GM12878 (cell line): ENCODE data around the gene SMIM44. TPM values are rescaled to one million over a fixed set of nuclear protein-coding genes. Genes with fewer than 3 reads are reported as not detected.

Experiments used
- ATAC-seq: fragments of 200-7000 bp; cut with Tn5 transposase; 3 replicates; pipeline ENCODE4 v1.9.1; 2020; ENCODE audit warnings: mild to moderate bottlenecking, moderate library complexity
- BruUV-seq: library from RNA; stranded (reverse); fragments of 400-500 nt; replicated peaks from 2 replicates; lab custom pipeline; 2021; lab: Mats Ljungman, UMichigan
- CTCF ChIA-PET: fragments of 300-600 bp; sonication (Branson Sonifier 250); formaldehyde crosslinking; extraction: SDS; loops from one replicate; lab custom pipeline; 2021; ENCODE audit warnings: inconsistent platforms; lab: Yijun Ruan, JAX
- POLR2A ChIA-PET: fragments of 350-600 bp; formaldehyde crosslinking; extraction: SDS; loops from one replicate; lab custom pipeline; 2021; ENCODE audit warnings: inconsistent platforms; lab: Charles Lee
- RAD21 ChIA-PET: fragments of 300-600 bp; sonication (Branson Sonifier 250); formaldehyde crosslinking; loops from one replicate; lab custom pipeline; 2023; ENCODE audit warnings: antibody characterized with exemption; ENCODE audit not compliant: unreplicated experiment; lab: Charles Lee
- SMC1A ChIA-PET: fragments of 300-600 bp; sonication (Branson Sonifier 250); formaldehyde crosslinking; loops from one replicate; lab custom pipeline; 2023; ENCODE audit not compliant: unreplicated experiment, uncharacterized antibody; lab: Charles Lee
- DNase-seq: peaks from one replicate; pipeline ENCODE4 v3.0.0-alpha.2; 2011; ENCODE audit warnings: low read depth, low spot score
- FAIRE-seq: peaks from 3 replicates; lab custom pipeline; 2011; peaks lifted over from hg19 to GRCh38; lab: Jason Lieb, UNC
- H2AFZ ChIP-seq: 2 replicates; pipeline ENCODE4 v1.6.0; 2011; ENCODE audit warnings: low read depth, low read length, control low read depth; ENCODE audit not compliant: control insufficient read depth
- H3K27ac ChIP-seq: 2 replicates; pipeline ENCODE4 v1.5.1; 2011; ENCODE audit warnings: control low read depth; ENCODE audit not compliant: control insufficient read depth, insufficient read depth
- H3K27me3 ChIP-seq, 2 experiments: replicated peaks in 1 of 2; 2 replicates each; pipeline versions ENCODE4 v1.6.0 to v1.6.1; 2011; ENCODE audit warnings: low read length in 1 of 2; ENCODE audit not compliant: control insufficient read depth in 2 of 2, insufficient read depth in 2 of 2
- H3K36me3 ChIP-seq, 2 experiments: 2 replicates each; pipeline ENCODE4 v1.5.1; 2011; ENCODE audit warnings: low read length in 1 of 2; ENCODE audit not compliant: control insufficient read depth in 2 of 2, insufficient read depth in 2 of 2
- H3K4me1 ChIP-seq: 2 replicates; pipeline ENCODE4 v1.6.1; 2011; ENCODE audit warnings: mild to moderate bottlenecking, low read length, moderate library complexity, mixed read lengths; ENCODE audit not compliant: control insufficient read depth, insufficient read depth
- H3K4me2 ChIP-seq: 2 replicates; pipeline ENCODE4 v1.6.0; 2011; ENCODE audit warnings: control low read depth; ENCODE audit not compliant: control insufficient read depth, insufficient read depth
- H3K4me3 ChIP-seq: fragments of 200-600 bp; sonication (generic); 2 replicates; pipeline ENCODE4 v1.5.1; 2016
- H3K79me2 ChIP-seq: 2 replicates; pipeline ENCODE4 v1.6.0; 2011; ENCODE audit warnings: low read length; ENCODE audit not compliant: control insufficient read depth, insufficient read depth
- H3K9ac ChIP-seq: 2 replicates; pipeline ENCODE4 v1.8.0; 2011; ENCODE audit warnings: low read length, control low read depth, mixed read lengths; ENCODE audit not compliant: control insufficient read depth, insufficient read depth
- H3K9me3 ChIP-seq: replicated peaks from 3 replicates; pipeline ENCODE4 v1.5.1; 2011; ENCODE audit warnings: mild to moderate bottlenecking, low read length; ENCODE audit not compliant: control insufficient read depth, insufficient read depth
- H4K20me1 ChIP-seq: 2 replicates; pipeline ENCODE4 v1.6.0; 2011; ENCODE audit not compliant: control insufficient read depth, insufficient read depth
- ATF3 ChIP-seq: IDR thresholded peaks from 2 replicates; pipeline ENCODE4 v1.6.1; 2011; ENCODE audit warnings: low read depth, mild to moderate bottlenecking, low read length, moderate library complexity, borderline replicate concordance; ENCODE audit errors: extremely low read depth
- CEBPB ChIP-seq, 2 experiments: fragments of 150-350 bp in 1 of 2; IDR thresholded peaks; 2 replicates each; pipeline ENCODE4 v1.6.1; 2012 to 2014; ENCODE audit warnings: low read depth in 2 of 2, low read length in 2 of 2, borderline replicate concordance in 1 of 2, inconsistent platforms in 1 of 2
- EP300 ChIP-seq, 2 experiments: fragments of 150-350 bp in 1 of 2; IDR thresholded peaks; 2 replicates each; pipeline ENCODE4 v1.6.1; 2011 to 2012; ENCODE audit warnings: low read depth in 2 of 2, low read length in 2 of 2, borderline replicate concordance in 1 of 2, improper control_type of control experiment in 1 of 2, inconsistent platforms in 1 of 2; ENCODE audit not compliant: control insufficient read depth in 1 of 2
- IKZF2 ChIP-seq, 2 experiments: fragments of 450-650 bp; IDR thresholded peaks; 2 replicates each; pipeline ENCODE4 v1.6.1; 2017; ENCODE audit warnings: mild to moderate bottlenecking in 2 of 2, moderate library complexity in 2 of 2
- JUND ChIP-seq: IDR thresholded peaks from 2 replicates; pipeline ENCODE4 v1.6.1; 2012; ENCODE audit warnings: low read depth, mild to moderate bottlenecking, low read length, improper control_type of control experiment, moderate library complexity
- MEF2A ChIP-seq: IDR thresholded peaks from 2 replicates; pipeline ENCODE4 v1.6.1; 2011; ENCODE audit warnings: low read depth, mild to moderate bottlenecking, low read length, moderate library complexity; ENCODE audit not compliant: insufficient read depth
- NFIC ChIP-seq: IDR thresholded peaks from 2 replicates; pipeline ENCODE4 v1.6.1; 2012; ENCODE audit warnings: low read depth, mild to moderate bottlenecking, inconsistent platforms, low read length, moderate library complexity
- POU2F2 ChIP-seq: IDR thresholded peaks from 3 replicates; pipeline ENCODE4 v1.6.1; 2011; ENCODE audit warnings: low read depth, mild to moderate bottlenecking, low read length, borderline replicate concordance
- RAD51 ChIP-seq: fragments of 450-650 bp; IDR thresholded peaks from 2 replicates; pipeline ENCODE4 v1.6.1; 2016; ENCODE audit warnings: moderate library complexity, mild to moderate bottlenecking, inconsistent platforms
- RBBP5 ChIP-seq: fragments of 200-600 bp; sonication (generic); conservative IDR thresholded peaks from 2 replicates; pipeline ENCODE4 v1.6.1; 2016
- SMAD1 ChIP-seq: fragments of 450-650 bp; IDR thresholded peaks from 2 replicates; pipeline ENCODE4 v1.6.1; 2018; ENCODE audit warnings: mild to moderate bottlenecking, low read depth; ENCODE audit not compliant: partially characterized antibody
- STAT1 ChIP-seq: fragments of 450-650 bp; conservative IDR thresholded peaks from 2 replicates; pipeline ENCODE4 v1.6.1; 2014; ENCODE audit warnings: antibody characterized with exemption, mild to moderate bottlenecking
- ZNF687 ChIP-seq: fragments of 450-650 bp; IDR thresholded peaks from 2 replicates; pipeline ENCODE4 v1.6.1; 2017; ENCODE audit warnings: mild to moderate bottlenecking, moderate library complexity
- WGBS: methylation state at CpG from one replicate; pipeline ENCODE4 v1.1.6; 2016; ENCODE audit warnings: low lambda C conversion rate; ENCODE audit not compliant: insufficient replicate concordance, insufficient coverage; ENCODE audit errors: missing lambda C conversion rate; 5-methylcytosine and 5-hydroxymethylcytosine counted together
- in situ Hi-C: fragments of 300-500 bp; cut with MboI; formaldehyde crosslinking; loops from 9 replicates; pipeline ENCODE4 v1.14.3; 2018; ENCODE audit warnings: mixed read lengths
- intact Hi-C: fragments of 100-400 bp; cut with micrococcal nuclease; formaldehyde crosslinking; loops from one replicate; pipeline ENCODE4 v1.14.2; 2022; ENCODE audit not compliant: unreplicated experiment
- polyA plus RNA-seq, 11 experiments: library from polyadenylated mRNA; depleted of rRNA in 4 of 11; unstranded in 6 of 11; stranded (reverse) in 5 of 11; fragments of >200 nt; fragmentation: Nextera tagmentation in 4 of 11; fragmentation: Illumina TruSeq in 1 of 11; extraction: Ambion mirVana in 4 of 11; extraction: Trizol in 1 of 11; gene quantifications; 1 replicate in 1 of 11; 2 replicates in 10 of 11; pipeline versions ENCODE4 v1.2.1 to v1.2.3, GENCODE V29; 2011 to 2016; ENCODE audit warnings: inconsistent platforms in 2 of 11, missing spikeins in 2 of 11, low read depth in 1 of 11
- total RNA-seq, 4 experiments: library from RNA; depleted of rRNA in 3 of 4; stranded (reverse); fragments of >200 nt in 3 of 4; fragmentation: Illumina TruSeq in 1 of 4; extraction: Trizol in 1 of 4; gene quantifications; 2 replicates each; pipeline versions ENCODE4 v1.2.1 to v1.2.3, GENCODE V29; 2013 to 2021
- TF ChIP-seq, protein P1 (sequence below): IDR thresholded peaks from 2 replicates; pipeline ENCODE4 v1.6.1; 2012; ENCODE audit warnings: low read length, inconsistent platforms
- TF ChIP-seq, protein P2 (sequence below): fragments of 450-650 bp; IDR thresholded peaks from 2 replicates; pipeline ENCODE4 v1.6.1; 2017; ENCODE audit warnings: borderline replicate concordance
- TF ChIP-seq, protein P3 (sequence below): IDR thresholded peaks from 2 replicates; pipeline ENCODE4 v1.6.1; 2012; ENCODE audit warnings: low read depth, low read length, improper control_type of control experiment

SMIM44 gene
- total and polyA plus RNA-seq, 10 of the 15 experiments (the other 5 are each of a cell fraction or from before 2014, with no cell fraction given): not detected

DNA sequence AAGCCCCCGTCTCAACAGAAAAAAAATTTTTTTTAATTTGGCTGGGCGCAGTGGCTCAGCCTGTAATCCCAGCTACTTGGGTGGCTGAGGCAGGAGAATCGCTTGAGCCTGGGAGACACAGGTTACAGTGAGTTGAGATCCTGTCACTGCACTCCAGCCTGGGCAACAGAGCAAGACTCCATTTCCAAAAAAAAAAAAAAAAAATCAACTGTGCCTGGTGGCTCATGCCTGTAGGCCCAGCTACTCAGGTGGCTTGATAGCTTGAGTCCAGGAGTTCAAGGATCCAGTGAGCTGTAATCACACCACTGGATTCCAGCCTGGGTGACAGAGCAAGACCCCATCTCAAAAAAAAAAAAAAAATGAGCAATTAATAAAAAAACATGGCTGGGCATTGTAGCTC lies 18.5 kb upstream of the SMIM44 start:
- peaks cover 2% of the 10 kb centered on the region; the same call in 1 of the 2 replicates for H3K4me1 ChIP-seq
- no TSS peak for BruUV-seq
- CTCF ChIA-PET: interaction anchor here (0.9 to 1.3 kb wide), 3 partner anchors 15 to 196 kb away, joined by 3 to 4 read pairs (median 4); no protein-coding TSS in a partner anchor
- no peak overlapping the region for H3K4me3 ChIP-seq
- TF ChIP-seq POU2F2: no peak
- TF ChIP-seq NFIC: no peak
- no peak for TF ChIP-seq ZNF687
- no peak for TF ChIP-seq MEF2A
- no peak for TF ChIP-seq RAD51
- TF ChIP-seq, protein P1, sequence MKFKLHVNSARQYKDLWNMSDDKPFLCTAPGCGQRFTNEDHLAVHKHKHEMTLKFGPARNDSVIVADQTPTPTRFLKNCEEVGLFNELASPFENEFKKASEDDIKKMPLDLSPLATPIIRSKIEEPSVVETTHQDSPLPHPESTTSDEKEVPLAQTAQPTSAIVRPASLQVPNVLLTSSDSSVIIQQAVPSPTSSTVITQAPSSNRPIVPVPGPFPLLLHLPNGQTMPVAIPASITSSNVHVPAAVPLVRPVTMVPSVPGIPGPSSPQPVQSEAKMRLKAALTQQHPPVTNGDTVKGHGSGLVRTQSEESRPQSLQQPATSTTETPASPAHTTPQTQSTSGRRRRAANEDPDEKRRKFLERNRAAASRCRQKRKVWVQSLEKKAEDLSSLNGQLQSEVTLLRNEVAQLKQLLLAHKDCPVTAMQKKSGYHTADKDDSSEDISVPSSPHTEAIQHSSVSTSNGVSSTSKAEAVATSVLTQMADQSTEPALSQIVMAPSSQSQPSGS: no peak
- no peak for TF ChIP-seq RBBP5
- TF ChIP-seq IKZF2 (IDR thresholded peaks at IDR 0.05): no peak
- TF ChIP-seq JUND: no peak
- TF ChIP-seq SMAD1: no peak
- TF ChIP-seq, protein P2, sequence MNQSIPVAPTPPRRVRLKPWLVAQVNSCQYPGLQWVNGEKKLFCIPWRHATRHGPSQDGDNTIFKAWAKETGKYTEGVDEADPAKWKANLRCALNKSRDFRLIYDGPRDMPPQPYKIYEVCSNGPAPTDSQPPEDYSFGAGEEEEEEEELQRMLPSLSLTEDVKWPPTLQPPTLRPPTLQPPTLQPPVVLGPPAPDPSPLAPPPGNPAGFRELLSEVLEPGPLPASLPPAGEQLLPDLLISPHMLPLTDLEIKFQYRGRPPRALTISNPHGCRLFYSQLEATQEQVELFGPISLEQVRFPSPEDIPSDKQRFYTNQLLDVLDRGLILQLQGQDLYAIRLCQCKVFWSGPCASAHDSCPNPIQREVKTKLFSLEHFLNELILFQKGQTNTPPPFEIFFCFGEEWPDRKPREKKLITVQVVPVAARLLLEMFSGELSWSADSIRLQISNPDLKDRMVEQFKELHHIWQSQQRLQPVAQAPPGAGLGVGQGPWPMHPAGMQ: no peak
- TF ChIP-seq STAT1: no peak
- no peak for TF ChIP-seq CEBPB (IDR thresholded peaks at IDR 0.05; ENCODE audit: borderline replicate concordance in 1 of 2, low read depth in 2 of 2, low read length in 2 of 2)
- TF ChIP-seq ATF3: no peak
- TF ChIP-seq, protein P3, sequence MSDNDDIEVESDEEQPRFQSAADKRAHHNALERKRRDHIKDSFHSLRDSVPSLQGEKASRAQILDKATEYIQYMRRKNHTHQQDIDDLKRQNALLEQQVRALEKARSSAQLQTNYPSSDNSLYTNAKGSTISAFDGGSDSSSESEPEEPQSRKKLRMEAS: no peak
- no peak for TF ChIP-seq EP300 (IDR thresholded peaks at IDR 0.05; ENCODE audit: borderline replicate concordance in 1 of 2, control insufficient read depth in 1 of 2, low read depth in 2 of 2, low read length in 2 of 2)
- H3K79me2 ChIP-seq: peaks cover 24% of the 10 kb centered on the region
- SMC1A ChIA-PET: interaction anchor here (0.6 kb wide), 2 partner anchors 32 to 465 kb away, joined by 3 read pairs; no protein-coding TSS in a partner anchor
- POLR2A ChIA-PET: interaction anchor here (0.6 to 1.6 kb wide), 3 partner anchors 40 to 754 kb away, joined by 3 to 6 read pairs (median 5); no protein-coding TSS in a partner anchor
- ATAC-seq (no peak), FAIRE-seq (no peak), DNase-seq (no peak)
- H4K20me1 ChIP-seq: no peaks in the 10 kb centered on the region
- 63% methylated on average over 3 of the region's 3 CpGs for WGBS
- intact Hi-C loops: no loop called here
- no peak overlapping the region for H3K27ac ChIP-seq
- in situ Hi-C loops: no loop called here
- no peak overlapping the region for H2AFZ ChIP-seq
- H3K9me3 ChIP-seq: no peaks in the 10 kb centered on the region; the same call in 2 of the 3 replicates
- H3K36me3 ChIP-seq: peaks cover 0 to under 1% of the 10 kb centered on the region in 2 experiments; a peak in 2 of 4 replicates
- RAD21 ChIA-PET: interaction anchor here (0.7 kb wide), 1 partner anchor 33 kb away, joined by 3 read pairs; no protein-coding TSS in a partner anchor
- H3K27me3 ChIP-seq: no peaks in the 10 kb centered on the region
- no peak overlapping the region for H3K4me2 ChIP-seq
- H3K9ac ChIP-seq: no peak overlapping the region
